ENCODE results near the gene ITPR1.

Gene ITPR1

GRCh38 chr3:4491855-4492207 is 1.3 kb upstream of the ITPR1 start:
- no peak for DNase-seq (ENCODE audit: low spot score)

GRCh38 chr3:4492208-4493013 is 737 bp upstream of the ITPR1 start:
- DNase-seq (ENCODE audit: low spot score) = peak; percentile 59

GRCh38 chr3:4493941-4494894 is 1.1 kb downstream of the ITPR1 start:
- DNase-seq (ENCODE audit: low spot score) = peak; percentile 31

GRCh38 chr3:4494895-4495264 is 1.7 kb downstream of the ITPR1 start:
- DNase-seq (ENCODE audit: low spot score) = no peak

GRCh38 chr3:4495294-4496086 is 2.3 kb downstream of the ITPR1 start:
- no peak for DNase-seq (ENCODE audit: low spot score)

- no peak for DNase-seq (ENCODE audit: low spot score)
These were observed 2.9 kb downstream of the ITPR1 start for GRCh38 chr3:4496087-4496452.

- no peak for DNase-seq (ENCODE audit: low spot score)
These were observed 4.0 kb downstream of the ITPR1 start for GRCh38 chr3:4497005-4497692.

- no peak for DNase-seq (ENCODE audit: low spot score)
These were observed 4.7 kb downstream of the ITPR1 start for GRCh38 chr3:4497843-4498324.

GRCh38 chr3:4498446-4498845 is 5.3 kb downstream of the ITPR1 start:
- no peak for DNase-seq (ENCODE audit: low spot score)

GRCh38 chr3:4501437-4501836 is 8.3 kb downstream of the ITPR1 start:
- no peak for DNase-seq (ENCODE audit: low spot score)

GRCh38 chr3:4501927-4502326 is 8.8 kb downstream of the ITPR1 start:
- no peak for DNase-seq (ENCODE audit: low spot score)

- no peak for DNase-seq (ENCODE audit: low spot score)
These were observed 9.9 kb downstream of the ITPR1 start for GRCh38 chr3:4503050-4503449.

GRCh38 chr3:4504340-4505261 is 11.5 kb downstream of the ITPR1 start:
- DNase-seq (ENCODE audit: low spot score) = no peak

GRCh38 chr3:4505688-4506558 is 12.8 kb downstream of the ITPR1 start:
- DNase-seq (ENCODE audit: low spot score) = no peak

- no peak for DNase-seq (ENCODE audit: low spot score)
These were observed 13.4 kb downstream of the ITPR1 start for GRCh38 chr3:4506559-4507023.

- no peak for DNase-seq (ENCODE audit: low spot score)
These were observed 14.0 kb downstream of the ITPR1 start for GRCh38 chr3:4507024-4507596.

- DNase-seq (ENCODE audit: low spot score) = no peak
These were observed 15.2 kb downstream of the ITPR1 start for GRCh38 chr3:4508048-4508981.

- no peak for DNase-seq (ENCODE audit: low spot score)
These were observed 15.9 kb downstream of the ITPR1 start for GRCh38 chr3:4509043-4509442.

All from AG08396 (cell line).